Measurements from ENCODE around the gene PASK.

Gene PASK

DNA sequence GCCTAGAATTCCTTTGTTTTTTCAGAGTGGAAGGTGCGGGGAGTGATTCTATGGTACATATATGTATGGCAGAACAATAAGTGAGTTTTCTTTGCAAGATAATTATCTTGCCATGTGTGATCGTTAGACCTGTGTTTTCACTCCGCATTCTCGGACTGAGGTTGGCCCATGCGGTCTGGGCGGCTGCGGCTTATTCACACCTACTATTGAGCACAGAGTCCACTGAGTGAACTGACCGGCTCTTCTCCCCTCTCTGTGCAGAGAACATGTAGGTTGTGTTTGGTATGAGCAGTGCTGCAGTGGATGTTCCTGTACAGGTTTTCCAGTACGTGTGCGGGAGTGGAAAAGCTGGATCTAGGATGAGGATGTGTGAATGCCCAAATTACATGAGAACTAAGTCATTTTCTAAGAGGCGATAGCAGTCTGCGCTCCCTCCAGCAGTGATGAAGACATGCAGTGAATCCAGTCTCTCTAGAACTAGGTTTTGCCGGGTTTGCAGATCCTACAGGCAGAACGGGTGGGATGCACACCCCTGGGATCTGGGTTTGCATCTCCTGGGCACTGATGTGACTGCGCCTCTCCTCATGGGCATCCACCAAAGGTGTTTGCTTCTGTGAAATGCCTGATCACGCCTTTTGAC lies 74.3 kb downstream of the PASK start:
- no peak for DNase-seq

DNA sequence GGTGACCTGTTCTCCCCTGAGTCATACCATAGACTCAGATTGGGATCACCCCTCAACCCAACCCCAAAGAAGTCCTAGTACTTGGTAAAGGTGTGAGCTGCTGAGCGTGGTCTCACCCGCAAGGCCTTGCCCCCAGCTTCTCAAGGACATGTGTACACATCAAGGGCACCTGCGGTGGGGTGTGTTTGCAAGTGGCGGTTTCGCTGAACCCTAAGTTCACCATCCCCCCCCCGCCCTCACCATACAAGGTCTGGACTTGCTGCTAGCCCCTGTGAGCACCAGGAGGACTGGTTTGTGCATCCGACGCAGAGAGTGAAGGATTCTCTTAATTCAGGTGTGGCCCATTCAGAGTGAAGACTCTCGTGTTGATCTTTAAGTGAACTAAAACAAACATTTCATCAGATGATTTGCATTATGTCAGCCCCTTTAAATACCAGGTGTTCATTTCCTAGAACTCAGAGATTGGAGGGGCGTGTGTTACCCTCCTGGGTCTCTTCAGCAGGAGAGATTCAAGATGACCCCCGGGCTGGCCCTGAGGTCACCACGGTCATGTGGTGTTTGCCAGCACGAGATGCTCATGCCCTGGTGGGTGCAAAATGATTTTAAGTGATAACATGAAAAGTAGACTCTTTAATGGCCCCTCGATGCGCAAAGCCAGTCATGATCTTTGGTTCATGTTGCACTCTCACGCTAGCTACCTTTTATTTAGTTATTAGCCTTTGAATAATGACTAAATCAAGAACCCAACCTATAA lies 75.0 kb downstream of the PASK start:
- DNase-seq: no peak

DNA sequence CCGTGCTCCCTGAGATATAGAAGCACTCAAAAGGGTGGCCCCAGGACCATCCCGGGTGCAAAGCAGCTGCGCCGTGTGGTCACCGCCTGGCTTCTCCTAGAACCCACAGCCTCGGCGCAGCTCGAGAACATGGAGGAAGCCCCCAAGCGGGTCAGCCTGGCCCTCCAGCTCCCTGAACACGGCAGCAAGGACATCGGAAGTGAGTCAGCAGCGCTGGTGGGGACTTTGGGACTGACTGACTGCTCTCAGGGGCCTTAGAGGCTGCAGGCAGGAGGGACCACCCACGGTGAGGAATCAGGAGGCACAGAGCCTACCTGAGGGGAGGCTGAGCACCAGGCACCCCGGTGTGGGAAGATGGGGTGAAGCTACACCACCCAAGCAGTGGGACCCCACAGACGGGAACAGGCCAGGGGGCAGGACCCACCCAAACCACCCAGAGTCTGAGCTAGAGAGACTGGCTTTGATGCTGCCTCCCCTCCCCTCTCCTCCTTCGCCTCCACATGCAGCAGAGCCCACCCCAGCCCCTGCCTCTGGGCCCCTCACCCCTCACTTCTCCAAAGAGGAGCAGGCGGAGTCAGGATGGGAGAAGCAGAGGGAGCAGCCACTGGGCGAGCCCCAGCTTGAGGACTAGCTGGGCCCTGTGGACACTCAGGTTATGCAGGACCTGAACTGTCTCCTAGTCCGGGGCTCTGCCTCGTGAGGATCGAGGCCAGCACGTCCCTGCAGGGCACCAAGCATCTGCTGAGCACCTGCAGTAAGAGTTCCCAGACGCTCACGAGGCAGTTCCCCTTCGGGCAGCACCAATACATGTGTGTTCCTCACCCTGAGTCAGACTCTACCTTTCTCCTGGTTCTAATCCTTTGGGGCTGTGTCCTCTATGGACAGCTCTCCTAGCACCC lies 75.9 kb downstream of the PASK start:
- no peak for DNase-seq

DNA sequence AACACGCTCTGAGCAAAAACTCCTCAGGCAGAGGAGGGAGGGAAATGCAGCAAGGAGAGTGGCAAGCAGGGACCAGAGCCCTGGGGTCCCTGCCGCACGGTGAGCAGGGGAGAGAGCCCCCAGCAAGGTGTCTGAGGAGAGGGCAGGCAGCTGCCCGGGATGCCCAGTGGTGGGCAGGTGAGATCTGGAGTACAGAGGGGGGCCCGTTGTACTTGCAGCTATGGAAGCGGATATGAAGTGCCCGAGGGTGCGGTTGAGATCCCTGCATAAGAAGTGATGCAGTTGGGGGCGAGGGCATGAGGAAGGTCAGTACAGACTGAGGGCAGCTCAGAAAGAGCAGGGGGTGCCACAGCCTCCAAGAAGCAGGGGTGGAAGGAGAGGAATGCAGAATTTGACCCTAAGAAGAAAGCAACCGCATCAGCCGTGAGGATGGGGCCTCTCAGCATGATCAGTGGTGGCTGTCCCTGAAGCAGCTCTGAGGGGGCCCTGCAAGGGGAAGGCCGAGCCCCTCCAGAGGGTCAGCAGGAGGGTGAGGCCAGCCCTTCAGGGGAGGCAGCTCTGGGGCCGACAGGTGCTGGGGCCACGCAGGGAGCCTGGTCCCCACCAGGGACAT lies 76.6 kb downstream of the PASK start:
- no peak for DNase-seq

DNA sequence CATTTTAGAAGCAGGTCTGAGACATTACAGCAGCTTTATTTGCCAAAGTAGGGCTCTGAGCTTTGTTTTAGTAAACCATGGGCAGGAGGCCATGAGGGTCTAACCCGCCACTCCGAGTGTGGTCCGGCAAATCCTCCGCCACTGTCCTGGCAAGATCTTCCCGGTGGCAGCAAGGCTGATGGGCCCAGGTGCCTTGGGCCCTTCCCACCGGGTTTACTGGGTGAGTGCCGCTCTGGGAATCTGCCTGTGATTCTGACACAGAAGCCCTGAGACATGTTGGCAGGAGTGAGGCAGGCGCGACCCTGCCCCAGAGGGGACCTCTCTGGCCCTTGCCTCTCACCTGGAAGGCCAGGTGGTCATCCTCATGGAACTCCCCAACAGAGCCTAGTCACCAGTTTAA lies 77.1 kb downstream of the PASK start:
- DNase-seq: no peak

DNA sequence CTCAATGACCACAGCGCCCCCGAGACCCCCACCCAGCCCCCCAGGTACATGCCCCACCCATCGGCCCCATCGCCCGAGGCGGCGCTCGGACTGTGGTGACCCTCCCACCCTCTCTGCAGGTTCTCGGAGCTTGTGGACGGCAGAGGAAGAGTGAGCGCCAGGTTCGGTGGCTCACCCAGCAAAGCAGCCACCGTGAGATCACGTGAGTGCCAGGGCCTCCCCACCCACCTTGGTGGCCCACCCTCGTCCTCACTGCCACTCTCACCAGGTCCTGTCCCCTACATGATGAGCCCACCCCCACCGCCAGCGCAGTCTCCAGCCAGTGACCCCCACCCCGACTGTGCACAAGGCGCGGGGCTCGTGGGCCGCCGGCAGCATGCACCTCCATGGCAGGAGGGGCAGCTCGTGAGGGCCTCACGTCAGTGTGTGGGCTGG lies 77.6 kb downstream of the PASK start:
- no peak for DNase-seq

DNA sequence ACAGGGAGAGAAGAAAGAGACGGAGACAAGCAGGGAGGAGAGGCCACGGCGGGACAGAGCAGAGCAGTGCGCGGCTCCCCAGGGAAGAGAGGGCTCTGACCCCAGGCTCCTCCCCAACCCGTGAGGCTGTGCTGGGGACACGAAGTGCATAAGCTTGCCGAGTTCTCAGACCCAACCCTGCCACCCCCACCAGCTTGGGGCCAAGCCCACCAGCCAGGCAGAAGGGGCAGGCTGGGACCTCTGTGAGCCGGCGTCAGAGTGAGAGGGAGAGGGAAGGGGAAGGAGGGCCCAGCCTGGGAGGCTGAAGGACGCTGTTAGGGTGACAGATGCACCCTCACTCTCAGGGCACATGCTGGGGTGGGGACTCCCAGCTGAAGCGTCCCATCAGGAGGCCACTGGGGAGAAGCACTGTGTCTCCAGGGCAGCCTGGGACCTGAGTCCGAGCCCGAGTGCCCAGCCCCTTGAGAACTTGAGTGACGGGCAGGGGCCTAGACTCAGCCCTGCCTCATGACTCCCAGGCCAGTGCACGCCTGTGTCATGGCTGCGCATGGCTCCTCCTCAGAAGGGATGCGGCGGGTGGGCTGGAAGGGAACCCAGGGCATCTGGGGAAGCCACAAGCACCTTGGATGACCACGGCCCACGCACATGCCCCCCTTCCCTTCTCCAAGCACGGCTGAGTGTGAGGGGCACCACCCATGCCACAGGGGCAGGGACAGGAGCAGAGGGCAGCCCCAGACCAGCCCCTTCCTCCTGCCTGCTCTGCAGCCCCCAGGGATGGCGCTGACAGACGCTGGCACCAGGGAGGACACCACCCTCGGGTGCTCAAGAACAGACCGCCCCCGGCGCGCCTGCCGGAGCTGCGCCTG lies 78.2 kb downstream of the PASK start:
- no peak for DNase-seq

DNA sequence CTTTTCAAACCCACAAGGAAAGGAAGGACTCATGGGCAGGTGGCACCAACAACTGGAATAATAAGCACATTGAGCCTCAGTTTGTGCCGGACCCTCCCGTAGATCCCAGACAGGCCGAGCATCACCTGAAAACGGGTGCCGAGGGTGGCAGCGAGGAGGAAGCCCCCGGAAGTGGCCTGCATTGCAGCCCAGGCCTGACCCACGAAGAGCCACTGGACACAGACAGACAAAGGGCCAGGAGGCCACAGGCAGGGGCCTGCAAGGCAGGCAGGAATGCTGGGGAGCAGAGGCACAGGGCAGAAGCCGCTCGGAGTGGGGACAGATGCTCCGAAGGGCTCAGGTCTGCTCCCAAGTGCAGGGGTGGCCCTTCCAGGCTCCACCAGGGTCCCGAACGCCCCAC lies 78.9 kb downstream of the PASK start:
- no peak for DNase-seq

DNA sequence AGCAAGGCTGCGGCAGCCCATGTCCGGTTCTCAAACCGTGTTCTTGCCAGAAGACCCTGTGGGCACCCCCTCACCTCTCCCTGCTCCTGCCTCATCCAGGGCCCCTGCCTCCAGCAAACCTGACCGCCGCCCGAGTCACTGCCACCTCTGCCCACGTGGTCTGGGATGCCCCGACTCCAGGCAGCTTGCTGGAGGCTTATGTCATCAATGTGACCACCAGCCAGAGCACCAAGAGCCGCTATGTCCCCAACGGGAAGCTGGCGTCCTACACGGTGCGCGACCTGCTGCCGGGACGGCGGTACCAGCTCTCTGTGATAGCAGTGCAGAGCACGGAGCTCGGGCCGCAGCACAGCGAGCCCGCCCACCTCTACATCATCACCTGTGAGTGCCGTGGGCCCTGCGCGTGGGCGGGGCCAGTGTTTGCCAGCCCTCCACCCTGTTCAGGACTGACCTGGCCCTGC lies 79.4 kb downstream of the PASK start:
- DNase-seq: no peak

DNA sequence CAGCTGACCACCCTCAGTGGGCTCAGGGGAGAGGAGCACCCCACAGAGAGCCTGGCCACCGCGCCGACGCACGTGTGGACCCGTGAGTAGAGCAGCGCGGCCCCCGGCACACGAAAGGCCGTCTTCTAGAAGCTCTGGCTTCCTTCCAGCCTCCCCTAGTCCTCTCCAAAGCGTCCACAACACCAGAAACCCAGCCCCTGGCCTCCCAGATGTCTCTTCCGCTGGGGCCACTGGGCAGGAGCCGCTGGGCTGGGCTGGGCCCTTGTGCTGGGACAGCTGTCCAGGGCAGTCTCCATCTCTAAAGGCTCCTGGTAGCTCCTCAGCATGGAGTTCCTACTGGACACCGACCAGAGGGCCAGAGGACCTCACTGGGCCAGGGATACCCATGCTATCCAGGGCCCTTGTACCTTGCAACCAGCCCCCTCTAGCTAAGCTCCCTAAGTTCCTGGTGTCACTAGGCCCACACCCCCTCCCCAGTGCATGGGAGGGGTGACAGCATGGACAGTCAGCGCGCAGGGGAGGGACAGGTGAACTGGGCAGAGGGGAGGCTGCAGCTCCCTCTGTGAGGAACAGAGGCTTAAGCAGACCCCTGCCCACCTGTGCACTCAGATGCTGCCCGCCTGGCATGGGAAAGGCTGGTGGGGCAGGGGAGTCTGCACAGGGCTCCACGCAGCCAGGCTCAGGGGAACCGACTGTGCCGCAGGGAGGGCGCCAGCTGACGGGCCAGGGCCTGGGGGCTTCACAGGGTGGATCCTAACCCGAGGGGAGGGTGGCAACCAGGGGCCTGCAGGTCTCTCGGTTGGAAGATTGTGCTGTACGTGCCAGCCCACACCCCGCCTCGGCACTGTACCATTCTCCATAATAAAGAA lies 80.1 kb downstream of the PASK start:
- no peak for DNase-seq

DNA sequence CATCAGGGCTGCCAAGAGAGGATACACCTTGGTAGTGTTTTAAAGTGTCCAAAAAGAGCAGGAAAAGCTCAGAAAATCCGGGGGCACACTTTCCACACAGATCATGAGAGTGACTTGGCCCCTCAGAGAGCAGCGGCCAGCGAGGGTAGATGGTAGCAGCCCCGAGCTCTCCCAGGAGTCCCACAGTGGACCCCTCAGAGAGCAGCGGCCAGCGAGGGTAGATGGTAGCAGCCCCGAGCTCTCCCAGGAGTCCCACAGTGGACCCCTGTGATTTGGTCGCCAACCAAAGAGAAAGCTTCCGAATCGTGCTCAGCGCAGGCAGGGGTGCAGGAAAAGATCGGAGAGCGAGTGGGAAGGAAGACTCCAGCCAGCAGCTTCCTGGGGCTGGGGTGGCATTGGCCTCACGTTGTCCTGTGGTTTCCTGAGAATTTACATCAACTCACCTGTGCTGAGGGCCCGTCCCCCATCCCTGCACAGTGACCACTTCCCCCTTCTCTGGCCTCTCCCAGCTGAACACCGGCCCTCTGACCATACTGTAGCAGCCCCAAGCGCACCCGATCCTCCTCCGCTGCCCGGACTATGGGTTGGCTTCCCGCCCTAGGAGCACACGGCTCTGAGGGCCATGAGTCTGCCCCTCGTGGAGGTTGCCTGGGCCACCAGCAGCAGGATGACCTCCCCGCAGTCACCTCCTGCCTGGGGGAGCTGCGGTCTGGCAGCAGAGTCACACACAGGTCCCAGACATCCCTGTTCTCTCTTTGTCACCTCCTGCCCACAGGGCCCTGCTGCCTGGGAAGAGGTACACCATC lies 80.9 kb downstream of the PASK start:
- no peak for DNase-seq

DNA sequence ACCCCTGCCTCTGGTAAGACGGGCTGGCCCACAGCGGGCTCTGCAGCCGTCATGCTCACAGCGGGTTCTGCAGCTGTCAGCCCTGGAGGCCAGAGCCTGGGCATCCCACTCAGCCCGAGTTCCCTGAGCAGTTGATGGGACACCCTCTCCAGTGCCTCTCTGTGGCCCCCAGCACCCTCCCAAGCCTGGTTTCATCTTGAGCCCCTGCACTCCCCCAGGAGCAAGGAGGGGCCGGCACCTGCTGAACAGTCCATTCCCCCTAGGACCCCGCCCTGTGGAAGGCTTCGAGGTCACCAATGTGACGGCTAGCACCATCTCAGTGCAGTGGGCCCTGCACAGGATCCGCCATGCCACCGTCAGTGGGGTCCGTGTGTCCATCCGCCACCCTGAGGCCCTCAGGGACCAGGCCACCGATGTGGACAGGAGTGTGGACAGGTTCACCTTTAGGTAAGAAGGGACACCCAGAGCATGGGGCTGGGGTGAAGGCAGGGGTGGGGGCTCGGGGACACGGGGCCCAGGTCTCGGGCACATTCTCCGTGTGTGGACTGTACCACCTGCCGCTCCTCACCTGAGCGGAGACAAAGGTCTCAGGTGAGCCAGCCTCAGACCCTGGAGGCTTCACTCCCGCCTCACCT lies 81.7 kb downstream of the PASK start:
- DNase-seq: no peak

DNA sequence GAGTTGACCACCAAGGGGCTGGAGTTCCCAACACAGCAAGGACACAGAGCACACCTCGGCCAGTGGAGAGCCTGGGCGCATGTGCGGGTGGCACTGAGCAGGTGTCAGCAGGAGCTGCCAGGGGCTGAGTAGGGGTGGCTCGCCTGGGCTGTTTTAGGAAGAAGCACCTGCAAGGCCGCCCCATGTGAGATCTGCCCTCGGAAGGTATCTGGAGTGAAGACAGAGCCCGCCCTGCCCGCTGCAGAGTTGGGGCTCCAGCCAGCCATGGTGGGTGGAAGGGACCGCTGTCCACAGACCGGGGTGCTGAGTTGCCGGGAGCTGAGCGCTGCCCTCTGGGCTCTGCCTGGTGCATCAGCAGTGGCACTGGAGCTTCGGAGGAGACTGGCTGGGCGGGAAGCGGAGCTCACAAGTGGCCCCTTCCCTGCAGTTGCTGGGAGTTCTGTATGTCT lies 82.4 kb downstream of the PASK start:
- DNase-seq: no peak

DNA sequence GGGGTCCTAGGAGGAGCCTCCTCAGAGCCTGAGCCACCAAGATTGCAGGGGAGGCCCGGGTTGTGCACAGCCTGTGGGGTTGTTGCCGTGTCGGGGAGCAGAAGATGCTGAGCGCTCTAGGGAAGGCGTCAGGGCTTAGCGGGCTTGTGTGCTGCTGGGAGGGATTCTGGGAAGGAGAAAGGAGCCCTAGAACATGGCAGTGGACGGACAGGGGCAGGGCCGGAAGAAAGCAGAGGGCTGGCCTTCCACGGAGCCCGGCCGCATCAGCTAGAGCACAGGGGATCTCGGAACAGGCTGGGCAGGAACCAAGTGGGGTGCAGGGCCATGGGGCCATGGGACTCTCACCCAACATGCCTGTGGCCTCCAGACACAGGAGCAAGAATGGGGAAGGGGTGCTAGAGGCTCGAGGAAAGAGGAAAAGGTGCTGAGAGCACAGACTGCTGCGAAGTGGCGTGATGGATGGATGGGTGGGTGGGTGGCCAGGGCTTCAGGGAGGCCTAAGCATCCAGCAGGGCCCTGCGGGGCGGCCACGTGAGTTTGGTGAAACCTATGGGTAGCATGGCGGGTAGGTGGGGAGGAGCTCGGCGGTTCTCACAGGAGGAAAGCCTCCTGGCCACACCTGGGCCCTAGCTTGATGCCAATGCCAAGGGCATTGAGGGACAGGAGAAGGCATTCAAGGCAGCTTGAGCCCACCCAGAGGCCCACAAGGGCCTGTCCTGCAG lies 82.9 kb downstream of the PASK start:
- DNase-seq: no peak

DNA sequence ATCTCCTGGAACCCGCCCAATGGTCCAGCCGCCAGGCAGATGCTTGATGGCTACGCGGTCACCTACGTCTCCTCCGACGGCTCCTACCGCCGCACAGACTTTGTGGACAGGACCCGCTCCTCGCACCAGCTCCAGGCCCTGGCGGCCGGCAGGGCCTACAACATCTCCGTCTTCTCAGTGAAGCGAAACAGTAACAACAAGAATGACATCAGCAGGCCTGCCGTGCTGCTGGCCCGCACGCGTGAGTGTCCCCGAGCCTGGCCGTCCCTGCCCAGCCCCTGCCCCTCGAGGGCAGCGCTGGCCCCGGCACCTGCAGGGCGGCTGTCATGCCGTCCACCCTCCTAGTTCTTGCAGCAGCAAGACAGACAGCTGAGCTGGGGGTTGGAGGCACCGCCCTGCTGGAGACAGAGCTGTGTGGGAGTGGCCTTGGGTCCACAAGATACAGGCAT lies 83.9 kb downstream of the PASK start:
- DNase-seq: no peak

DNA sequence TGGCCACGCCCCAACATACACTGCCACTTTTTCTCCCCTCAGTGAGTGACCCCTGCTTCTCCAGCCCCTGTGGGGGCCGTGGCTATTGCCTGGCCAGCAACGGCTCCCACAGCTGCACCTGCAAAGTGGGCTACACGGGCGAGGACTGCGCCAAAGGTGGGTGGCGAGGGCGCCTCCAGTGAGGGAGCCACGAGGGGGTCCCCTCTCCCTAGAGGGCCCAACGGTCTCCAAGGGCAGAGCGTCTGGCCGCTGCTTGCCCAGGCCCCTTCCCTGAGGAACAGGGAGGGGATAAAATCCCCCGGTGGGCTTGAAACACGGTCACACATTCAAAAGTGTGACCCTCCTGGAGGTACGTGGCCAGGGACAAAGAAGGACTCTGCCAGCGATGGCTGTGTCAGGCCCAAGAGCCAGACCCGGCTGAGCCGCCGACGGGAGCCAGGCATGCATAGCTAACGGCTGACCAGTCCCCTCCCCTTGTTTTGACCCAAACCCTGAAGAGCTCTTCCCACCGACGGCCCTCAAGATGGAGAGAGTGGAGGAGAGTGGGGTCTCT lies 84.4 kb downstream of the PASK start:
- no peak for DNase-seq

DNA sequence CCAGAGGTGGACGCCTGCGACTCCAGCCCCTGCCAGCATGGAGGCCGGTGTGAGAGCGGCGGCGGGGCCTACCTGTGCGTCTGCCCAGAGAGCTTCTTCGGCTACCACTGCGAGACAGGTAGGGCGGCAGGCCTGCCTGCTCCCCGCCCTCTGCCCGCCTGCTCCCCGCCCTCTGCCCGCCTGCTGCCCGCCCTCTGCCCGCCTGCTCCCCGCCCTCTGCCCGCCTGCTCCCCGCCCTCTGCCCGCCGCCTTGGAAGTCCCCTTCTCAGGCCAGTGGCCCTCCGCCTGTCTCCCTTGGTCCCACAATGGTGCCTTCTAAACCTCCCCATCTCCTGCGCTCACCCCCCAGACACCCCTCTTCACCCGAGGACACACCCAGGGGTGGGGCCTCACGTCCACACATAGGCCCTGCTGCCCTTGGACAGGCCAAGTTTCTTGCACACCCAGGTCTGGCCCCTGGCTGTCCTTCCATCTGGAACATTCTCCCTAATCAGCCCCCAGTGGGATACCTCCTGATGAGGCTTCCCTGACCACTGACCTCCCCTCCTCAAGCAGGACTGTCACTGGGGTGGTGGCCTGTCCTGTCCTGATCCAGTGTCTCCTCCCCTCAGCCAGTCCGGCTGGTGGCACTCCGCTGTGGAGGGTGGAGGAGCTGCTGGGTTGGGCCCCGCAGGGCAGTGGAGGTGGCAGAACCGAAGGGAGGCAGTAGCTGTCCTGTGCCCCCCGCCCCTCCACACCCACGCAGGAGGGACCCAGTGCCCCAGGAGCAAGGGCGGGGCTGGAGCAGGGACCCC lies 85.1 kb downstream of the PASK start:
- DNase-seq: no peak

DNA sequence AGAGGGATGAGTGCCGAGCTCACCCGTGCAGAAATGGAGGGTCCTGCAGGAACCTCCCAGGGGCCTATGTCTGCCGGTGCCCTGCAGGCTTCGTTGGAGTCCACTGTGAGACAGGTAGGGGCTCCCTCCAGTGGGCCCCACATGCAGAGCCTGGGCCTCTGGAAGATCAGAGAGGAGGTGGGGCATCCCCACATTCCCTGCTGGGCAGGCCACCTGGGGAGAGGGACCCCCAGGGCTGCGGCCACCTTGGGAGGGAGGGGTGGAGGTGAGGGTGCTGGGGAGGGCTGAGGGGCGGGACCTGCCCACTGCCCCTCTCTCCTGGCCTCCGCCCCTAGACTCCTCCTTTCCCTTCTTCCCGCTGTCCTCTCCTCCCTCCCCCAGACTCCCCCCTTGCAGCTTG lies 85.7 kb downstream of the PASK start:
- DNase-seq: no peak
